Measurements from ENCODE around the gene DCTPP1.

- no peak for TF ChIP-seq POLR2A (conservative IDR thresholded peaks at IDR 0.05)
- no peak for TF ChIP-seq MYBL2 (IDR thresholded peaks at IDR 0.05; ENCODE audit: low read depth)
- no peak for TF ChIP-seq MYBL2 (CRISPR knock-in tag; IDR thresholded peaks at IDR 0.05; ENCODE audit: borderline replicate concordance)
- TF ChIP-seq, protein P1, sequence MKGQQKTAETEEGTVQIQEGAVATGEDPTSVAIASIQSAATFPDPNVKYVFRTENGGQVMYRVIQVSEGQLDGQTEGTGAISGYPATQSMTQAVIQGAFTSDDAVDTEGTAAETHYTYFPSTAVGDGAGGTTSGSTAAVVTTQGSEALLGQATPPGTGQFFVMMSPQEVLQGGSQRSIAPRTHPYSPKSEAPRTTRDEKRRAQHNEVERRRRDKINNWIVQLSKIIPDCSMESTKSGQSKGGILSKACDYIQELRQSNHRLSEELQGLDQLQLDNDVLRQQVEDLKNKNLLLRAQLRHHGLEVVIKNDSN (CRISPR knock-in tag; IDR thresholded peaks at IDR 0.05): peak; percentile 61
These were observed 669 bp upstream of the DCTPP1 start for GRCh38 chr16:30430428-30430970.

Data from K562 (cell line).